ENCODE results near the gene PMPCA. TPM values are rescaled to one million over a fixed set of nuclear protein-coding genes. Genes with fewer than 3 reads are reported as not detected.
A peak's percentile ranks its signal among the peaks of the same experiment; 100 is the strongest.

Gene PMPCA
- total and polyA plus RNA-seq, 11 donors: 61.5 to 81.8 (median 73.6) TPM

DNA sequence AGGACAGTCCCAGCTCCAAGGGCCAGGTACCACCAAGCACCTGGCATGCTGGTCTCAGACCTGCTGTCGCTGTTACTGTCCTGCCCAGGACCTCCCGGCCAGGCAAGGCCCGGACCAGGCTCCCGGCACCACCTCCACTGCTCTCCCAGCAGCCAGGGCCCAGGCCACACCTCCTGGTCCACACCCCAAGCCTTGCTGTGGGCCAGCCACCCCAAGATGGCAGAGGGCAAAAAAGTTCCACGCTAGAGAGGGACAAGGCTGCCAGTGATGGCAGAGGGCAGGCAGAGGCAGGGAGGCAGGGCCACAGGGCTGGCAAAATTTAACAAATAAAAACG, 48.0 kb upstream of the PMPCA start:
- no peaks in the 10 kb centered on the region for H3K27me3 ChIP-seq
- DNase-seq (no peak), ATAC-seq (peak; percentile 0 to 5 (median 2))
- peak overlapping the region in 4 of 12 donors; percentile 6 to 96 (median 70) for H3K4me3 ChIP-seq
- 78 to 91% (median 85%) methylated on average over 3 to 6 of the region's 6 CpGs for WGBS, 4 donors
- H3K36me3 ChIP-seq: peaks cover 0 to 8% (median under 1%) of the 10 kb centered on the region in 9 donors
- peak overlapping the region; percentile 11 to 98 (median 92) for H3K27ac ChIP-seq
- no peaks in the 10 kb centered on the region for H3K9me3 ChIP-seq
- peaks cover 3 to 35% (median 22%) of the 10 kb centered on the region in 12 donors for H3K4me1 ChIP-seq
- no peak for TF ChIP-seq POLR2A (IDR thresholded peaks at IDR 0.05)
- TF ChIP-seq, protein P1, sequence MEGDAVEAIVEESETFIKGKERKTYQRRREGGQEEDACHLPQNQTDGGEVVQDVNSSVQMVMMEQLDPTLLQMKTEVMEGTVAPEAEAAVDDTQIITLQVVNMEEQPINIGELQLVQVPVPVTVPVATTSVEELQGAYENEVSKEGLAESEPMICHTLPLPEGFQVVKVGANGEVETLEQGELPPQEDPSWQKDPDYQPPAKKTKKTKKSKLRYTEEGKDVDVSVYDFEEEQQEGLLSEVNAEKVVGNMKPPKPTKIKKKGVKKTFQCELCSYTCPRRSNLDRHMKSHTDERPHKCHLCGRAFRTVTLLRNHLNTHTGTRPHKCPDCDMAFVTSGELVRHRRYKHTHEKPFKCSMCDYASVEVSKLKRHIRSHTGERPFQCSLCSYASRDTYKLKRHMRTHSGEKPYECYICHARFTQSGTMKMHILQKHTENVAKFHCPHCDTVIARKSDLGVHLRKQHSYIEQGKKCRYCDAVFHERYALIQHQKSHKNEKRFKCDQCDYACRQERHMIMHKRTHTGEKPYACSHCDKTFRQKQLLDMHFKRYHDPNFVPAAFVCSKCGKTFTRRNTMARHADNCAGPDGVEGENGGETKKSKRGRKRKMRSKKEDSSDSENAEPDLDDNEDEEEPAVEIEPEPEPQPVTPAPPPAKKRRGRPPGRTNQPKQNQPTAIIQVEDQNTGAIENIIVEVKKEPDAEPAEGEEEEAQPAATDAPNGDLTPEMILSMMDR (IDR thresholded peaks at IDR 0.05): no peak
- intact Hi-C loops (cut with DNase I): loop anchor here in 3 of 10 donors (2.0 kb wide), 2 partner anchors 18 to 20 kb away; no protein-coding TSS in a partner anchor

DNA sequence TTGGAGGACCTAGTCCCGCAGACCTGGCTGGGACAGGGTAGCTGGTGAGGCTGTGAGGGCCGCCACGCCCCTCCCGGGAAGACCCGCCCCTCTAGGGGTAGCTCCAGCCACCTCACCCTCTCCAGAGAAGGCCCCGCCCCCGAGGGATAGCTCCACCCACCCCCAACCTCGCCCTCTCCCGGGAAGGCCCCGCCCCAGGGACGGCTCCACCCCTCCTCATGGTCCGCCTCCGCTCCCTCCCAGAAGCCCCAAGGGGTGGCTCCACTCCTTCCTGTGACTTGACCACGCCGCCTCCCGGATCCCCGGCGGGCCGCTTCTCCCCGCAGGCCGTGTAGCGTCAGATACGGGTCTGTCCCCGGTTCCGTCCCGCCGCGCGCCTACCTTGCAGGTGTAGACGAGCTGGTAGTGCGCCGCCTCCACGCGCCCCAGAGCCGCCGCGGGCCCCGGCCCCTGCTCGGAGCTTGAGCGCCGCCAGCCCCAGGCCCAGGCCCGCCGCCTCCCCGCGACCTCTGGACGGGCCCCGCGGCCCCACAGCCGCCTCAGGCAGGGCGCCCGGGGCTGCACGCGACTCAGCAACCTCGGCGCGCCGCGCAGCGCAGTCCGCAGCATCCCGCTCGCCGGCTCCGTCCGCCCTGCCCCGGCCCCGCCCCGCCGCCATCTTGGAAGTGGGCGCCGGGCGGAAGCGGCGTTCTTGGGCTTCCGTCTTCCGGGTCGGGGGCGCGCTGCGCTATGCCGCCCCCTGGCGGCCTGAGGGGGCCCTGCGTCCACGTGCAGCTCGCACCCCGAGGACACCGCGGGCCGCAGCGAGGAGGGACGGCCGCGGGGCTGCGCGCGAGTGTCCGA, 47.1 kb upstream of the PMPCA start, which contains the start of gene DNLZ:
Gene DNLZ, minus strand, starts transcription at position 639 of the 843 bp plus-strand sequence. Its CDS starts 30 bp downstream, at position 609.
- DNase-seq (peak; percentile 97 to 99 (median 97)), ATAC-seq (peak; percentile 88 to 96 (median 92))
- 1 to 4% (median 2%) methylated on average over 13 to 97 of the region's 97 CpGs for WGBS, 4 donors
- Histone ChIP-seq H3K4me3 (peak within 1 kb of the TSS; percentile 60 to 98 (median 84)), H3K36me3 (peaks cover 0 to 2% (median 0%) of the 10 kb centered on the region in 9 donors), H3K27me3 (no peaks in the 10 kb centered on the region), H3K4me1 (peaks cover 3 to 35% (median 22%) of the 10 kb centered on the region in 12 donors), H3K9me3 (no peaks in the 10 kb centered on the region), H3K27ac (peak within 1 kb of the TSS; percentile 88 to 98 (median 96))
- TF ChIP-seq, protein P1 (IDR thresholded peaks at IDR 0.05): peak; percentile 91 to 100 (median 98)
- TF ChIP-seq POLR2A (IDR thresholded peaks at IDR 0.05): peak in 1 of 2 donors; percentile 80
- intact Hi-C loops (cut with DNase I): loop anchor here in 5 of 10 donors (1.0 to 2.0 kb wide), 4 partner anchors 19 to 21 kb away; no protein-coding TSS in a partner anchor

DNA sequence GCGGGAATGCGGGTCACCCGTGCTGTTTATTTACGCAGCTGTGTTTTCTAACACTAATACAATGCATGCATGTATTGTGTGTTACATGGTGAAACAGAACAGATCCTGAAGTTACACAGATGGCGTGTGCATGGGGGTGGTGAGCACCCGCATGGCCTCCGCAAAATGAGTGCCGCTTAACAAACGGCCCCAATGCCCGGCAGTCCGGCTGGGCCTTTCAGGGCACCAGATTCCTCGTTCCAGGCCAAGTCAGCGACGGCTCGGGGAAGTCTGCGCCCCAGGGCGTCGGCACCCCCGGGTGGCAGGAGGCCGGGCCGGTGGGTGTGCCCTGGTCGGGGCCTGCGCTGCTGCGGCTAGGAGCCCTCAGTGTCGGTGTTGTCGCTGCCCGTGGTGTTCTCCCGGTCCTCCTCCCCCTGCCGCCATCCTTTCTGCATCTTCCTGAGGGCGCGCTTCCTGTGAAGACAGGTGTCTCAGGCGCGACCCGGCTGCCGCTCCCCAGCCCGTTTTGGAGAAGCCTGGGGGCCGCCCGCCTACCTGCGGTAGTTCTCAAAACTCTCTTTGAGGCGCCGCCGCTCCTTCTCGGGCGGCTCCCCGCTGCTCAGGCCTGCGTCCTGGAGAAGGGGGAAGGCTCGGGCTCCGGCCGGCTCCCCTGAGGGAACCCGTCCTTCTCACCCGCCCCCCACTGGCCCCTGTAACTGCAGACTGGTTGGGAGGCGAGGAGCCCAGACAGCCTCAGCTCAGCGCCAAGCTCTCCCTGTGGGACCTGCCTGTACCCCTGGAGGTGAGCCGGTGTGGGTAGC, 46.3 kb upstream of the PMPCA start:
- no peak for ATAC-seq
- 34 to 46% (median 42%) methylated on average over 39 to 54 of the region's 54 CpGs for WGBS, 4 donors
- peak overlapping the region in 4 of 12 donors; percentile 92 to 98 (median 98) for H3K27ac ChIP-seq
- intact Hi-C loops (cut with DNase I): loop anchor here in 5 of 10 donors (1.0 to 2.0 kb wide), 5 partner anchors 19 to 37 kb away; partner anchors contain the start of gene SNAPC4 (in 1 of the 5)
- peak overlapping the region in 8 of 12 donors; percentile 60 to 96 (median 84) for H3K4me3 ChIP-seq
- DNase-seq: no peak
- H3K4me1 ChIP-seq: peaks cover 3 to 35% (median 22%) of the 10 kb centered on the region in 12 donors
- TF ChIP-seq, protein P1 (IDR thresholded peaks at IDR 0.05): peak in 6 of 12 donors; percentile 4 to 35 (median 8)
- no peak for TF ChIP-seq POLR2A (IDR thresholded peaks at IDR 0.05)
- no peaks in the 10 kb centered on the region for H3K27me3 ChIP-seq
- no peaks in the 10 kb centered on the region for H3K9me3 ChIP-seq
- peaks cover 0 to 2% (median 0%) of the 10 kb centered on the region in 9 donors for H3K36me3 ChIP-seq
